Nephron (organoid): ENCODE measurements around the gene CSNK1A1.

Experiments
- H3K27ac Mint-ChIP-seq, 3 experiments: 2 replicates each; pipeline ENCODE4 v1.8.0; 2020; ENCODE audit warnings: mixed read lengths in 3 of 3, mild to moderate bottlenecking in 2 of 3, moderate library complexity in 1 of 3
- H3K27me3 Mint-ChIP-seq: 2 replicates; pipeline ENCODE4 v1.8.0; 2021; ENCODE audit warnings: low read depth, mild to moderate bottlenecking, moderate library complexity, mixed read lengths
- H3K36me3 Mint-ChIP-seq: 2 replicates; pipeline ENCODE4 v1.8.0; 2020; ENCODE audit warnings: low read depth, mixed read lengths
- H3K4me1 Mint-ChIP-seq: 2 replicates; pipeline ENCODE4 v1.8.0; 2020; ENCODE audit warnings: mixed read lengths
- H3K4me3 Mint-ChIP-seq, 3 experiments: 2 replicates each; pipeline ENCODE4 v1.8.0; 2020; ENCODE audit warnings: mild to moderate bottlenecking in 3 of 3, mixed read lengths in 3 of 3, moderate library complexity in 2 of 3
- H3K9me3 Mint-ChIP-seq: 2 replicates; pipeline ENCODE4 v1.8.0; 2020; ENCODE audit warnings: mixed read lengths
- CTCF ChIP-seq, 3 experiments: fragments of 200-600 bp; sonication (generic); IDR thresholded peaks; one replicate each; pipeline ENCODE4 v1.5.0; 2021; ENCODE audit warnings: antibody characterized with exemption in 3 of 3; ENCODE audit not compliant: unreplicated experiment in 3 of 3

Gene CSNK1A1

DNA sequence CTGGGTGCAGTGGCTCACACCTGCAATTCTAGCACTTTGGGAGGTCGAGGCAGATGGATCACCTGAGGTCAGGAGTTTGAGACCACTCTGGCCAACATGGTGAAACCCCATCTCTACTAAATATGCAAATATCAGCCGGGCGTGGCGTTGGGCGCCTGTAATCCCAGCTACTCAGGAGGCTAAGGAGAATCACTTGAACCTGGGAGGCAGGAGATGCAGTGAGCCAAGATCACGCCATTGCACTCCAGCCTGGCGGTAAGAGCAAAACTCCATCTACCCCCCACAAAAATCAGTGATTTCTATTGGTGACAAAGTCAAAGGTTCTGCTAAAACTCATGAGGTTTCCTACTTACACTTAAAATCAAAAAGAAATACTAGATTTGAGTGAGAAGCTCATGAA, 18.8 kb downstream of the CSNK1A1 start:
- Mint-ChIP-seq H3K27ac (no peak overlapping the region), H3K27me3 (no peaks in the 10 kb centered on the region)
- TF ChIP-seq CTCF (IDR thresholded peaks at IDR 0.05; ENCODE audit: unreplicated experiment in 3 of 3): no peak

GRCh38 chr5:149529463-149529862, 21.8 kb downstream of the CSNK1A1 start:
- peak overlapping the region in 1 of 3 experiments; percentile 27 for H3K27ac Mint-ChIP-seq
- H3K4me1 Mint-ChIP-seq: peaks cover 50% of the 10 kb centered on the region
- no peak for TF ChIP-seq CTCF (IDR thresholded peaks at IDR 0.05; ENCODE audit: unreplicated experiment in 3 of 3)
- peaks cover 23% of the 10 kb centered on the region for H3K36me3 Mint-ChIP-seq
- no peaks in the 10 kb centered on the region for H3K9me3 Mint-ChIP-seq
- H3K4me3 Mint-ChIP-seq: no peak overlapping the region
- H3K27me3 Mint-ChIP-seq: no peaks in the 10 kb centered on the region

More for the DNA sequence above, 18.8 kb downstream of the CSNK1A1 start:
- peaks cover 39% of the 10 kb centered on the region for H3K4me1 Mint-ChIP-seq
- H3K36me3 Mint-ChIP-seq: peaks cover 38% of the 10 kb centered on the region
- H3K9me3 Mint-ChIP-seq: no peaks in the 10 kb centered on the region
- H3K4me3 Mint-ChIP-seq: no peak overlapping the region

GRCh38 chr5:149528281-149529060, 22.8 kb downstream of the CSNK1A1 start:
- no peak overlapping the region for H3K4me3 Mint-ChIP-seq
- peaks cover 45% of the 10 kb centered on the region for H3K4me1 Mint-ChIP-seq
- peaks cover 27% of the 10 kb centered on the region for H3K36me3 Mint-ChIP-seq
- no peaks in the 10 kb centered on the region for H3K9me3 Mint-ChIP-seq
- peak overlapping the region in 2 of 3 experiments; percentile 13 to 42 for H3K27ac Mint-ChIP-seq
- no peaks in the 10 kb centered on the region for H3K27me3 Mint-ChIP-seq
- TF ChIP-seq CTCF (IDR thresholded peaks at IDR 0.05; ENCODE audit: unreplicated experiment in 3 of 3): no peak

DNA sequence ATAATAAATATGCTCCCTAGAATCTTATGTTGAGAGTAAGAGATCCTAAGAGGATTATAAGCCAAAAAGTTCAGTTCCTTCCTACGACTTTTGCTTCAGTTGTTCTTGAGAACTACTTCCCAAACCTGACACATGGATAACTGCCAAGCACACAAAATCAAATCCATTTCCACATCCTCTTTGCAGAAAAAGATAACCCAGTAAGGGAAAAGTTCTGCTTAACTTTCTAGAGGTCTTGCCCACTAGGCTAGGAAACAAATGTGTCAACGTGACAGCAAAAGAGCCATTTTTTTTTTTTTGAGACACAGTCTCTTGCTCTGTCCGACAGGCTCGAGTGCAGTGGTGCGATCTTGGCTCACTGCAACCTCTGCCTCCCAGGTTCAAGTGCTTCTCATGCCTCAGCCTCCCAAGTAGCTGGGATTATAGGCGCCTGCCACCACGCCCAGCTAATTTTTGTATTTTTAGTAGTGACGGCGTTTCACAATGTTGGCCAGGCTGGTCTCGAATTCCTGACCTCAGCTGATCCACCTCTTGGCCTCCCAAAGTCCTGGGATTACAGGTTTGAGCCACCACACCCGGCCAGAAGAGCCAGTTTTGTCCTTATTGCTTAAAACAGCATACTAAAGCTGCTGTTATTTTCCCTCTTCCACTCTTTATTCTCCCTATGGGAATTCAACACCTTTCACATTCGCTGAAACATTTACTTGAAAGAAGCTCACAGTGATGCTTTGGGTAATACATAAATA, 24.2 kb downstream of the CSNK1A1 start:
- H3K36me3 Mint-ChIP-seq: peaks cover 31% of the 10 kb centered on the region
- no peak overlapping the region for H3K4me3 Mint-ChIP-seq
- no peaks in the 10 kb centered on the region for H3K27me3 Mint-ChIP-seq
- H3K27ac Mint-ChIP-seq: peak overlapping the region in 1 of 3 experiments; percentile 52
- TF ChIP-seq CTCF (IDR thresholded peaks at IDR 0.05; ENCODE audit: unreplicated experiment in 3 of 3): no peak
- no peaks in the 10 kb centered on the region for H3K9me3 Mint-ChIP-seq
- peaks cover 44% of the 10 kb centered on the region for H3K4me1 Mint-ChIP-seq

- H3K27me3 Mint-ChIP-seq: no peaks in the 10 kb centered on the region
- no peak overlapping the region for H3K27ac Mint-ChIP-seq
- no peak overlapping the region for H3K4me3 Mint-ChIP-seq
- H3K36me3 Mint-ChIP-seq: peaks cover 63% of the 10 kb centered on the region
- H3K9me3 Mint-ChIP-seq: no peaks in the 10 kb centered on the region
- H3K4me1 Mint-ChIP-seq: peaks cover 44% of the 10 kb centered on the region
- TF ChIP-seq CTCF (IDR thresholded peaks at IDR 0.05; ENCODE audit: unreplicated experiment in 3 of 3): no peak
These were observed 29.2 kb downstream of the CSNK1A1 start for GRCh38 chr5:149521739-149522685.
